ENCODE results near the gene RAB3IP. TPM values are rescaled to one million over a fixed set of nuclear protein-coding genes. Genes with fewer than 3 reads are reported as not detected.

RAB3IP gene
- total RNA-seq, 1 donor from 2014 or later, result 13.0 TPM

- Histone ChIP-seq H3K27ac (ENCODE audit: low read depth, low read length) (no peak overlapping the region), H3K36me3 (ENCODE audit: control insufficient read depth in 3 of 3, insufficient read depth in 3 of 3, low read length in 3 of 3) (no peaks in the 10 kb centered on the region), H3K27me3 (ENCODE audit: control insufficient read depth in 3 of 3, insufficient read depth in 3 of 3, low read length in 3 of 3) (no peaks in the 10 kb centered on the region), H3K9me3 (ENCODE audit: control insufficient read depth in 3 of 3, low read length in 3 of 3) (no peaks in the 10 kb centered on the region), H3K9ac (ENCODE audit: low read depth in 1 of 3, low read length in 3 of 3) (no peak overlapping the region), H3K4me3 (ENCODE audit: low read length in 3 of 3) (no peak overlapping the region), H3K4me1 (ENCODE audit: control insufficient read depth in 3 of 3, insufficient read depth in 3 of 3, low read length in 3 of 3) (no peaks in the 10 kb centered on the region)
These were observed 90.2 kb downstream of the RAB3IP start for GRCh38 chr12:69828897-69829296.

- Histone ChIP-seq H3K27me3 (ENCODE audit: control insufficient read depth in 3 of 3, insufficient read depth in 3 of 3, low read length in 3 of 3) (no peaks in the 10 kb centered on the region), H3K36me3 (ENCODE audit: control insufficient read depth in 3 of 3, insufficient read depth in 3 of 3, low read length in 3 of 3) (no peaks in the 10 kb centered on the region), H3K9me3 (ENCODE audit: control insufficient read depth in 3 of 3, low read length in 3 of 3) (no peaks in the 10 kb centered on the region), H3K9ac (ENCODE audit: low read depth in 1 of 3, low read length in 3 of 3) (no peak overlapping the region), H3K4me1 (ENCODE audit: control insufficient read depth in 3 of 3, insufficient read depth in 3 of 3, low read length in 3 of 3) (no peaks in the 10 kb centered on the region), H3K4me3 (ENCODE audit: low read length in 3 of 3) (no peak overlapping the region), H3K27ac (ENCODE audit: low read depth, low read length) (no peak overlapping the region)
These were observed 95.0 kb downstream of the RAB3IP start for GRCh38 chr12:69833696-69834095.

GRCh38 chr12:69834147-69834546, 95.5 kb downstream of the RAB3IP start:
- Histone ChIP-seq H3K27me3 (ENCODE audit: control insufficient read depth in 3 of 3, insufficient read depth in 3 of 3, low read length in 3 of 3) (no peaks in the 10 kb centered on the region), H3K4me1 (ENCODE audit: control insufficient read depth in 3 of 3, insufficient read depth in 3 of 3, low read length in 3 of 3) (no peaks in the 10 kb centered on the region), H3K36me3 (ENCODE audit: control insufficient read depth in 3 of 3, insufficient read depth in 3 of 3, low read length in 3 of 3) (no peaks in the 10 kb centered on the region), H3K27ac (ENCODE audit: low read depth, low read length) (no peak overlapping the region), H3K4me3 (ENCODE audit: low read length in 3 of 3) (no peak overlapping the region), H3K9ac (ENCODE audit: low read depth in 1 of 3, low read length in 3 of 3) (no peak overlapping the region), H3K9me3 (ENCODE audit: control insufficient read depth in 3 of 3, low read length in 3 of 3) (no peaks in the 10 kb centered on the region)

GRCh38 chr12:69834576-69834975, 95.9 kb downstream of the RAB3IP start:
- no peak overlapping the region for H3K4me3 ChIP-seq (ENCODE audit: low read length in 3 of 3)
- H3K4me1 ChIP-seq (ENCODE audit: control insufficient read depth in 3 of 3, insufficient read depth in 3 of 3, low read length in 3 of 3), result no peaks in the 10 kb centered on the region
- no peaks in the 10 kb centered on the region for H3K9me3 ChIP-seq (ENCODE audit: control insufficient read depth in 3 of 3, low read length in 3 of 3)
- H3K36me3 ChIP-seq (ENCODE audit: control insufficient read depth in 3 of 3, insufficient read depth in 3 of 3, low read length in 3 of 3), result no peaks in the 10 kb centered on the region
- no peak overlapping the region for H3K27ac ChIP-seq (ENCODE audit: low read depth, low read length)
- no peaks in the 10 kb centered on the region for H3K27me3 ChIP-seq (ENCODE audit: control insufficient read depth in 3 of 3, insufficient read depth in 3 of 3, low read length in 3 of 3)
- no peak overlapping the region for H3K9ac ChIP-seq (ENCODE audit: low read depth in 1 of 3, low read length in 3 of 3)

- no peak overlapping the region for H3K4me3 ChIP-seq (ENCODE audit: low read length in 3 of 3)
- no peaks in the 10 kb centered on the region for H3K4me1 ChIP-seq (ENCODE audit: control insufficient read depth in 3 of 3, insufficient read depth in 3 of 3, low read length in 3 of 3)
- H3K36me3 ChIP-seq (ENCODE audit: control insufficient read depth in 3 of 3, insufficient read depth in 3 of 3, low read length in 3 of 3), result no peaks in the 10 kb centered on the region
- H3K9ac ChIP-seq (ENCODE audit: low read depth in 1 of 3, low read length in 3 of 3), result no peak overlapping the region
- H3K27me3 ChIP-seq (ENCODE audit: control insufficient read depth in 3 of 3, insufficient read depth in 3 of 3, low read length in 3 of 3), result no peaks in the 10 kb centered on the region
- no peak overlapping the region for H3K27ac ChIP-seq (ENCODE audit: low read depth, low read length)
- H3K9me3 ChIP-seq (ENCODE audit: control insufficient read depth in 3 of 3, low read length in 3 of 3), result no peaks in the 10 kb centered on the region
These were observed 96.4 kb downstream of the RAB3IP start for GRCh38 chr12:69835081-69835480.

GRCh38 chr12:69836015-69836414, 97.4 kb downstream of the RAB3IP start:
- Histone ChIP-seq H3K27me3 (ENCODE audit: control insufficient read depth in 3 of 3, insufficient read depth in 3 of 3, low read length in 3 of 3) (no peaks in the 10 kb centered on the region), H3K36me3 (ENCODE audit: control insufficient read depth in 3 of 3, insufficient read depth in 3 of 3, low read length in 3 of 3) (no peaks in the 10 kb centered on the region), H3K4me1 (ENCODE audit: control insufficient read depth in 3 of 3, insufficient read depth in 3 of 3, low read length in 3 of 3) (no peaks in the 10 kb centered on the region), H3K9me3 (ENCODE audit: control insufficient read depth in 3 of 3, low read length in 3 of 3) (no peaks in the 10 kb centered on the region), H3K4me3 (ENCODE audit: low read length in 3 of 3) (no peak overlapping the region), H3K27ac (ENCODE audit: low read depth, low read length) (no peak overlapping the region), H3K9ac (ENCODE audit: low read depth in 1 of 3, low read length in 3 of 3) (no peak overlapping the region)

- Histone ChIP-seq H3K9ac (ENCODE audit: low read depth in 1 of 3, low read length in 3 of 3) (no peak overlapping the region), H3K4me1 (ENCODE audit: control insufficient read depth in 3 of 3, insufficient read depth in 3 of 3, low read length in 3 of 3) (no peaks in the 10 kb centered on the region), H3K27me3 (ENCODE audit: control insufficient read depth in 3 of 3, insufficient read depth in 3 of 3, low read length in 3 of 3) (no peaks in the 10 kb centered on the region), H3K36me3 (ENCODE audit: control insufficient read depth in 3 of 3, insufficient read depth in 3 of 3, low read length in 3 of 3) (no peaks in the 10 kb centered on the region), H3K27ac (ENCODE audit: low read depth, low read length) (no peak overlapping the region), H3K9me3 (ENCODE audit: control insufficient read depth in 3 of 3, low read length in 3 of 3) (no peaks in the 10 kb centered on the region), H3K4me3 (ENCODE audit: low read length in 3 of 3) (no peak overlapping the region)
These were observed 98.5 kb downstream of the RAB3IP start for GRCh38 chr12:69837191-69837590.

GRCh38 chr12:69837657-69838415, 99.2 kb downstream of the RAB3IP start:
- no peak overlapping the region for H3K27ac ChIP-seq (ENCODE audit: low read depth, low read length)
- no peak overlapping the region for H3K4me3 ChIP-seq (ENCODE audit: low read length in 3 of 3)
- H3K9ac ChIP-seq (ENCODE audit: low read depth in 1 of 3, low read length in 3 of 3), result no peak overlapping the region
- no peaks in the 10 kb centered on the region for H3K4me1 ChIP-seq (ENCODE audit: control insufficient read depth in 3 of 3, insufficient read depth in 3 of 3, low read length in 3 of 3)
- no peaks in the 10 kb centered on the region for H3K9me3 ChIP-seq (ENCODE audit: control insufficient read depth in 3 of 3, low read length in 3 of 3)
- H3K36me3 ChIP-seq (ENCODE audit: control insufficient read depth in 3 of 3, insufficient read depth in 3 of 3, low read length in 3 of 3), result no peaks in the 10 kb centered on the region
- no peaks in the 10 kb centered on the region for H3K27me3 ChIP-seq (ENCODE audit: control insufficient read depth in 3 of 3, insufficient read depth in 3 of 3, low read length in 3 of 3)

- H3K36me3 ChIP-seq (ENCODE audit: control insufficient read depth in 3 of 3, insufficient read depth in 3 of 3, low read length in 3 of 3), result no peaks in the 10 kb centered on the region
- no peaks in the 10 kb centered on the region for H3K27me3 ChIP-seq (ENCODE audit: control insufficient read depth in 3 of 3, insufficient read depth in 3 of 3, low read length in 3 of 3)
- no peak overlapping the region for H3K9ac ChIP-seq (ENCODE audit: low read depth in 1 of 3, low read length in 3 of 3)
- H3K9me3 ChIP-seq (ENCODE audit: control insufficient read depth in 3 of 3, low read length in 3 of 3), result no peaks in the 10 kb centered on the region
- H3K27ac ChIP-seq (ENCODE audit: low read depth, low read length), result no peak overlapping the region
- H3K4me3 ChIP-seq (ENCODE audit: low read length in 3 of 3), result no peak overlapping the region
- H3K4me1 ChIP-seq (ENCODE audit: control insufficient read depth in 3 of 3, insufficient read depth in 3 of 3, low read length in 3 of 3), result no peaks in the 10 kb centered on the region
These were observed 102.1 kb downstream of the RAB3IP start for GRCh38 chr12:69840727-69841126.

GRCh38 chr12:69843608-69844007, 104.9 kb downstream of the RAB3IP start:
- Histone ChIP-seq H3K9me3 (ENCODE audit: control insufficient read depth in 3 of 3, low read length in 3 of 3) (no peaks in the 10 kb centered on the region), H3K4me3 (ENCODE audit: low read length in 3 of 3) (no peak overlapping the region), H3K9ac (ENCODE audit: low read depth in 1 of 3, low read length in 3 of 3) (no peak overlapping the region), H3K27ac (ENCODE audit: low read depth, low read length) (no peak overlapping the region), H3K4me1 (ENCODE audit: control insufficient read depth in 3 of 3, insufficient read depth in 3 of 3, low read length in 3 of 3) (no peaks in the 10 kb centered on the region), H3K27me3 (ENCODE audit: control insufficient read depth in 3 of 3, insufficient read depth in 3 of 3, low read length in 3 of 3) (no peaks in the 10 kb centered on the region), H3K36me3 (ENCODE audit: control insufficient read depth in 3 of 3, insufficient read depth in 3 of 3, low read length in 3 of 3) (no peaks in the 10 kb centered on the region)
